HG03066 (cell line): Measurements from ENCODE around the gene DDX60.
"Not testable (repeated sequence)": the region's sequence is repeated elsewhere in the genome, so short reads cannot be mapped to it uniquely, and the experiment has no call there.

ENCODE experiments used
- ATAC-seq: cut with Tn5 transposase; IDR thresholded peaks from one replicate; pipeline ENCODE4 v1.9.1; 2021; ENCODE audit warnings: low read depth; ENCODE audit not compliant: unreplicated experiment

The DDX60 gene

DNA sequence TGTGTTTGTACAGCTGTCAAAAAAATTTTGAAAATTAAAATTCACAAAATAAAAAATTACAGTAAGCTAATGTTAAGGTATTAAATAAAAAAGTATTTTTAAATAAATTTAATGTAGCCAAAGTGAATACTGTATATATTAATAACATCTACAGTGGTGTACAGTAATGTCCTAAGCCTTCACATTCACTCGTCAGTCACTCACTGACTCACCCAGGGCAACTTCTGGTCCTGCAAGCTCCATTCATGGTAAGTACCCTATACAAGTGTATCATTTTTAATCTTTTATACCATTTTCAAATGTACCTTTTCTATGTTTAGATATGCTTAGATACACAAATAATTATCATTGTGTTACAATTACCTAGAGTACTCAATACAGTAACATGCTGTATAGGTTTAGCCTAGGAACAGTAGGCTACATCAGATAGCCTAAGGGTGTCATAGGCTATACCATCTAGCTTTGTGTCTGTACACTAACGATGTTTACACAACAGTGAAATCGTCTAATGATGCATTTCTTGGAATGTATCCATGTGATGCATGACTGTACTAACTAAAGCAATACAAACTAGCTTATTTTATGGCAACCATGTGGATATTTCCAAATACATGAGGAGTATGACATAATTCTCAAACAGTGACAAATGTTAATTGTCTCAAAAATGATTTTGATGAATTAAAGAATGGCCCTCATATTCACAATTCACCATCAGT lies 13.7 kb downstream of the DDX60 start:
- ATAC-seq = no peak

DNA sequence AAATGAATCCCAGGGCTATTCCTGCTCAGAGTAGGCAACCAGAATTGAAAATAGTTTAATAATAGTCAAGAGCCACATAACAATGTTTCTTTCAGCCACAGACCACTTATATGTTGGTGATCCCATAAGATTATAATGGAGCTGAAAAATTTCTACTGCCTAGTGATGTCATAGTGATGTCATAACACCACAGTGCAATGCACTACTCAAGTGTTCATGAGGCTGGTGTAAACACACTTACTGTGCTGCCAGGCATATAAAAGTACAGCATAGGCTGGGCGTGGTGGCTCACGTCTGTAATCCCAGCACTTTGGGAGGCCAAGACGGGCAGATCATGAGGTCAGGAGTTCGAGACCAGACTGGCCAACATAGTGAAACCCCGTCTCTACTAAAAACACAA lies 15.1 kb downstream of the DDX60 start:
- ATAC-seq = not testable (repeated sequence)

DNA sequence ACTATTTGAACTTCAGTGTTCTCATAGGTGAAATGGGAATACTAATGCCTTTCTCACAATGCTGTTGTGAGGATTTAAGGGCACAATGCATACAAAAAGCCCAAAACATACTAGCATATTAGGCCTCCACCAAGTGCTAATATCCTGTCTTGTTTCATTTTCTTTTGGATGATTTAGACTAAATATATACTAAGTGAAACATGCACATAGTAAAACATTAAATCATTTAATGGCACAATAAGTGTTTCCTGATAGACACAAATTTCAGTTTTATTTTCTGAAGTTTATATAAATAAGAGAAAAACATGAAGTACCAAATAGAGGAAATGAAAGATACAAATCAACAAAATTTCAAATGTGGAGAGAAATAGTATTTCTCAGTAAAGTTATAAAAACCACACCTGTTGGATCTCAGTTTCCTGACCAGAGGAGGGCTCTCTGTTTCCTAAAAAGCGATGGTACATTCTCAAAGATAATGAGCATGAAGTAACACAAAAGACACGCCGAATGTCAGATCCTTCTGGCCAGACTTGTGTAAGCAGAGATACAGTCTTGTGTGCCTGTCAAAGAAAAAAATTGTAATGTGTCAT lies 25.1 kb downstream of the DDX60 start:
- ATAC-seq = peak; percentile 61

GRCh38 chr4:168291242-168291641 lies 27.3 kb downstream of the DDX60 start:
- no peak for ATAC-seq

DNA sequence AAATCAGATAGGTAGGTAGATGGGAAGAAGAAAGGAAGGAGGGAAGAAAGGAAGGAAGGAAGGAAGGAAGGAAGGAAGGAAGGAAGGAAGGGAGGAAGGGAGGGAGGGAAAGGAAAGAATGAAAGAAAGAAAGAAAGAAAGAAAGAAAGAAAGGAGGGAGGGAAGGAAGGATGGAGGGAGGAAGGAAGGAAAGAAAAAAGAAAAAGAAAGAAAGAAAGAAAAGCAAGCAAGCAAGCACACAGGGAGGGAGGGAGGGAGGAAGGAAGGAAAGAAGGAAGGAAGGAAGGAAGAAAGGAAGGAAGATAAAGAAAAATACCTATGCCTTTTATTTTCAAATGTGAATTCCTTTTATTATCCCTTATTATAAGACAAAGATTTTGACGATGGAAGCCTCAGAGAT lies 32.7 kb downstream of the DDX60 start:
- not testable (repeated sequence) for ATAC-seq

DNA sequence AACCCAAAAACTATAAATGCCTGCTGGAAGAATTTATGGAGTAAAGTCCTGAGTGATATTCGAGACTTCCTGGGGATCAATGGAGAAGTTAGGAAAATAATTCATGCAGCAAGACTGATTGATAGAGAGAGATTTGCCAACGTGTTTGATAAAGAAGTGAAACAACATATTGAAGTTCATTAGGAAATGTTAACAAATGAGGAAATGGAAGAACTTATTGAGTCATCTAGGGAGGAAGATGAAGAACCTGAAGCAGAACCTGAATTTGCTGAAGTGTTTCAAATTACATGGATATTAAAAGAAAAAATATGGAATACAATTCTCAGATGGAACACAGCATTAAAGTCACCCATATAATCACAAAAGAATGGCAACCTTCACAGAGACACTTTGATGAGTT lies 39.0 kb downstream of the DDX60 start:
- ATAC-seq = no peak

- no peak for ATAC-seq
Observed at GRCh38 chr4:168275836-168276235, 42.7 kb downstream of the DDX60 start.

DNA sequence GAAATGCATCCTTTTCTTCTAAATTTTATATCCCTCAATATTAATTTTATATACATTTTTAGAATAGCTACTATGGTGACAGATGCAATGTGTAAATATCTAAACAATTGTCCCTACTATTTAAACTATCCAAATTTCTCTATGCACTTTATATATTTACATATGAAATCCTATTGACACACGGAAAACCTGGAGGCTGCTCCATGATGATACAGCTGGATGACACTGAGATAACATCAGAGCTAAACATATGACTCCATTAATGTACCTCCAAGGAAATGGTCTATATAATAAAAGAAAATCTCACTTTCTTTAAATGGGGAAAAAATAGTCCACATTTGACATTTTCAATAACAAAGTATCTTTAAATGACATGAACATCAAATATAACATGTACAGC lies 43.7 kb downstream of the DDX60 start:
- ATAC-seq = no peak

DNA sequence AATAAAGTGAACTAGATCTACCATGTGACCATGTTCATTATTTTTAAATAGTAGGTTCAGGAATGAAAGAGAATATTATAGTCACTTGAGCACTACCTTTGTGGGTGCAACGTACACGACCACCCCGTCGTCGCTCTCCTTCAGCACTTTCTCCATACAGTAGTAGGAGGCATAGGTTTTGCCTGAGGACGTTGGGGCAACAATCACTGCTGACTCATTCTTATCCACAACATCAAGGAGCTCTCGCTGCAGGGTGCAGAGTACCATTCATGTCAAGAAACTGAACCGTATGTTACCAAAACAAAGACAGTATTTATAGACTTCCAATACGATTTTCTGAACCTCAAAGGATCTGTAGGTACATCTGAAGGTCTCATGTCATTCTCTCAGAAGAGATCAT lies 44.7 kb downstream of the DDX60 start:
- no peak for ATAC-seq

DNA sequence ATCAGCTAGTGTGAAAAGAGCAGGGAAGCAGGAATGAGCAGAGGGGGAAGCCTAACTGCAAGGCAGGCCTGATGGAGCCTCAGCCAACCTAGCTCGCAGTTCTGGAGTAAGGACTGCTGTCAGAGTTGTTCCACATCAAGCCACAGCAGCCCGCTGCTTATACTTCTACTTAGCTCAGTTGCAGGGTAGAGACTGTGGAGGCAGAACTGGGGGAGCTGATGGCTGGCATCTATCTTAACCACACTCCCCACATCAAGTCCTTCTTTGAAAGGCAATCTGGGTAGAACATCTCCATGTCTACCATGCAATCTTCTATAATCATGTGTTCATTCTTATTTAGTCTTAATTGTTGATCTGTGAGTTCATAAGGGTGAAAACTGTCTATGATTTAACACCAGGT lies 46.1 kb downstream of the DDX60 start:
- ATAC-seq = no peak

GRCh38 chr4:168269896-168270295 lies 48.7 kb downstream of the DDX60 start:
- no peak for ATAC-seq

DNA sequence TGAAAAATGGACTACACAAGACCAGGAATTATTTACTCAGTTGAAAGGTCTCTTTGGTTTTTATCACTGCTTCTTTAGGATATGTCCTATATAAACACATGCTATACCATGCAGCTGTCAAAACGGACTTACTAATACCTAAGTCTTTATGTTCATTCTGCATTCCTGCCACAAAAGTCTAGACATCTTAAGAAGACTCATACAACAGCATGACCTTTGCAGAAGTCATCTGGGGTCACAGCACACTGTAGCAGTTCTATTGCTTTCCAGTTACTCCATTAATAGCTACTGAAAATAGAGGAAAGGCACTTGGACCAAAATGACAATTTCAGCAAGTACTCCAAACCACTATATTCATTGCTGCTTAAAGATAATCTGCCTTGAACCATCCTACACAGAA lies 53.2 kb downstream of the DDX60 start:
- no peak for ATAC-seq

GRCh38 chr4:168264903-168265302 lies 53.6 kb downstream of the DDX60 start:
- ATAC-seq = no peak

GRCh38 chr4:168263039-168263438 lies 55.5 kb downstream of the DDX60 start:
- ATAC-seq = no peak

DNA sequence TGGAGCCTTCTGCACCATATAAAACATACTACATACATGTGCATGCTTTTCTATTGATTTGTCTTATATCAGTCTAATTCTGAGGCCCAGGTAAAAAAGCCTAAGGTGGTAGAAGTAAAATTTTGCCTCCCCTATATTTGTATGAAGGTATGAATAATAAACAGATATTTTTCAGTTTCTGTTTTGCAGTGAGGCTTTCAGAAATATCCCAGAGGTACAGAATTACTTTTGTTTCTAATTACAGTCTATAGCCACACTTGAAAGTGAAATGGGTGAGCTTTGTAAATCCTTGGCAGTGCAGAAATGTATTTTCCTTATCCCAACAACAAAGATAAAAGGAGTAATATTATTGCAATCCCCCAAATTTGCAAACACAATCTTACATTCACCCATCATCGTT lies 59.5 kb downstream of the DDX60 start:
- no peak for ATAC-seq

- ATAC-seq = no peak
Observed at GRCh38 chr4:168257768-168258167, 60.8 kb downstream of the DDX60 start.

GRCh38 chr4:168248176-168248710 lies 70.3 kb downstream of the DDX60 start:
- no peak for ATAC-seq

DNA sequence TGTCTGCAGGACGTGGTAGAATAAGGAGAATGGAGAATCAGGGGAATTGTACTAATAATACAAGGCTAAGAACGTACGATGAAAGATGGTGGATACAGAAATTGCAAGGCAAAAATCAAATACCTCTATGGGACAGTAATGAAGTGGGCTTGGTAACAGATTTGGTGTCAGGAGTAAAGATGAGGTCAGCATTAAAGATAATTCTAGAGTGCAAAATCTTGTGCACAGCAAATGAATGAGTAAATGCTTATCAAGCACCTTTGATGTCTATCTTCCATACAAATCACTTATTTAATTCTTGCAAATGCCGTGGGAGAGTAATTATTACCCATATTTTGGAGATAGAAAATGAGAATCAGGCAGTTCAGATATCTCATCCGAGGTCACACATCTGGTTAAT lies 70.9 kb downstream of the DDX60 start:
- no peak for ATAC-seq

DNA sequence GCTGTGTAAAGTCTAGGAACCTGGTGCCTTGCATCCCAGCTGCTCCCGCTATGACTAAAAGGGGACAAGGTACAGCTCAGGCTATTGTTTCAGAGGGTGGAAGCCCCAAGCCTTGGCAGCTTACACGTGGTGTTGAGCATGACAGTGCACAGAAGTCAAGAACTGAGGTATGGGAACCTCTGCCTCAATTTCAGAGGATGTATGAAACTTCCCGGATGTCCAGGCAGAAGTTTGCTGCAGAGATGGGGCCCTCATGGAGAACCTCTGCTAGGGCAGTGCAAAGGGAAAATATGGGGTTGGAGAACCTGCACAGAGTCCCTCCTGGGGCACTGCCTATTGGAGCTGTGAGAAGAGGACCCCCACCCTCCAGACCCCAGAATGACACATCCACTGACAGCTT lies 76.6 kb downstream of the DDX60 start:
- no peak for ATAC-seq

DNA sequence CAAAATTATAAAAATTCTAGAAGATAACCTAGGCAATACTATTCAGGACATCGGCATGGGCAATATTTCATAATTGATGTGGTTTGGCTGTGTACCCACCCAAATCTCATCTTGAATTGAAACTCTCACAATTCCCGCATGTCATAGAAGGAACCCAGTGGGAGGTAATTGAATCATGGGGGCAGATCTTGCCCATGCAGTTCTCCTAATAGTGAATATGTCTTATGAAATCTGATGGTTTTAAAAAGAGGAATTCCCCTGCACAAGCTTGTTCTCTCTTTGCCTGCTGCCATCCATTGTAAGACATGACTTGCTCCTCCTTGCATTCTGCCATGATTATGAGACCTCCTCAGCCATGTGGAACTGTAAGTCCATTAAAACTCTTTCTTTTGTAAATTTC lies 77.7 kb downstream of the DDX60 start:
- no peak for ATAC-seq

DNA sequence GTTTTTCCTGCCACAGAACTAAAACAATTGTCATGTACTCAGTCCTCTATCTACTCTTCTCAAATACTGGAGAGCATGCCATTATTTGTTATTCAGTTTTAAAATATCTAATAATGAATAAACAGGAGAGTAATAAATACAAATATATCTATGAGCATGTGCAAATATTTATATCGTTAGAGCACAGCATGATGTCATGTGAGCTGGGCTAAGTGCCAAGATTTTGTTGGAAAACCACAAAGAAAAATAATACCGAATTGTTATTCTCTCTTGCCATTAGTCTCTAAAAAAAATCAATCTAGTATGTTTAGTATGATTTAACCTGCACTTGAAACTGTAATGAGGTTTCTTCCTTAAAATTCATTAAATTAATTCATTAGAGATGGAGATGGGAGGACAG lies 97.3 kb downstream of the DDX60 start:
- no peak for ATAC-seq

DNA sequence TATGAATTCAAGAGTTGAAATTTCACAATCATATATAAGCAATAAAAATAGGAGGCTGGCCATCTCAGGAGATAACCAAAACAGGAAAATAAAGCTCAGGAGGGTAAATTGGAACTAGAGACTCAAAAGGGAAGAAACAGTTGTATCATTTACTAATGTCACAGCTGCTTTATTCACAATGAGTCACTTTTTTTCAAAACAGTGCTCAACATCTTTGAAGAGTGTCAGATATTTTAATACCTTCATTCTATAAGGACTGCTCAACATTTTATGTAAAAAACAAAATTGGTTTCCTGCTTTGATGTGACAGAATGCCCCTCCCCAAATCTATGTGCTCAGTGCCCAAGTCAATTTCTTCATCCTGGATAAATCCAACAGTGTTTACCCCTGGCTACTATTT lies 97.7 kb downstream of the DDX60 start:
- no peak for ATAC-seq
